Fibroblast of lung (primary cell): ENCODE results near the gene ZNF76. TPM values are rescaled to one million over a fixed set of nuclear protein-coding genes. Genes with fewer than 3 reads are reported as not detected.

Experiments used
- DNase-seq, 2 donors: peaks; one replicate each; pipeline versions ENCODE4 v3.0.0 to v3.0.0-alpha.2; 2010; ENCODE audit warnings: low read depth in 2 of 2
- H2AFZ ChIP-seq: 2 replicates; pipeline ENCODE4 v1.5.1; 2012; ENCODE audit warnings: low read length, control low read depth, inconsistent platforms
- H3K27ac ChIP-seq: 2 replicates; pipeline ENCODE4 v1.5.1; 2011; ENCODE audit warnings: low read length, control low read depth; ENCODE audit not compliant: insufficient read depth
- H3K27me3 ChIP-seq: 2 replicates; pipeline ENCODE4 v1.5.1; 2011; ENCODE audit warnings: mild to moderate bottlenecking, low read length; ENCODE audit not compliant: control insufficient read depth, insufficient read depth
- H3K36me3 ChIP-seq: 2 replicates; pipeline ENCODE4 v1.5.1; 2011; ENCODE audit warnings: low read length; ENCODE audit not compliant: control insufficient read depth, insufficient read depth
- H3K4me1 ChIP-seq: 2 replicates; pipeline ENCODE4 v1.5.1; 2011; ENCODE audit warnings: low read length; ENCODE audit not compliant: control insufficient read depth, insufficient read depth; ENCODE audit errors: extremely low read depth
- H3K4me2 ChIP-seq: 2 replicates; pipeline ENCODE4 v1.5.1; 2011; ENCODE audit warnings: low read length, control low read depth; ENCODE audit not compliant: insufficient read depth; ENCODE audit errors: extremely low read depth
- H3K4me3 ChIP-seq, 4 experiments: fragments of 200-600 bp in 1 of 4; sonication (generic) in 1 of 4; replicated peaks in 1 of 4; 2 replicates each; pipeline ENCODE4 v1.5.1; 2011 to 2016; ENCODE audit warnings: low read length in 4 of 4, low read depth in 3 of 4, mild to moderate bottlenecking in 3 of 4, control low read depth in 2 of 4, inconsistent platforms in 1 of 4, mixed read lengths in 1 of 4; ENCODE audit not compliant: insufficient read depth in 1 of 4; ENCODE audit errors: control extremely low read depth in 1 of 4
- H3K79me2 ChIP-seq: 2 replicates; pipeline ENCODE4 v1.5.1; 2012; ENCODE audit warnings: mild to moderate bottlenecking, low read length, inconsistent platforms; ENCODE audit not compliant: control insufficient read depth, insufficient read depth
- H3K9ac ChIP-seq: 2 replicates; pipeline ENCODE4 v1.5.1; 2011; ENCODE audit warnings: mild to moderate bottlenecking, low read length, control low read depth; ENCODE audit not compliant: insufficient read depth
- H3K9me3 ChIP-seq: 2 replicates; pipeline ENCODE4 v1.5.1; 2012; ENCODE audit warnings: low read depth, low read length; ENCODE audit not compliant: control insufficient read depth, insufficient read depth
- H4K20me1 ChIP-seq: 2 replicates; pipeline ENCODE4 v1.5.1; 2011; ENCODE audit warnings: low read length; ENCODE audit not compliant: control insufficient read depth, insufficient read depth; ENCODE audit errors: extremely low read depth
- EZH2 ChIP-seq: IDR thresholded peaks from 2 replicates; pipeline ENCODE4 v1.5.1; 2012; ENCODE audit warnings: low read length, control low read depth, mild to moderate bottlenecking; ENCODE audit errors: missing control alignments
- polyA plus RNA-seq, 2 donors: library from polyadenylated mRNA; depleted of rRNA in 1 of 2; stranded (reverse) in 1 of 2; unstranded in 1 of 2; fragments of >200 nt; gene quantifications; 2 replicates each; pipeline ENCODE4 v1.2.1, GENCODE V29; 2011 to 2012; ENCODE audit warnings: missing spikeins in 1 of 2
- total RNA-seq: library from RNA; depleted of rRNA; stranded (reverse); fragments of >200 nt; gene quantifications from 2 replicates; pipeline ENCODE4 v1.2.1, GENCODE V29; 2014
- TF ChIP-seq, protein P1 (sequence below), 2 donors: IDR thresholded peaks in 1 of 2; conservative IDR thresholded peaks in 1 of 2; 1 replicate in 1 of 2; 2 replicates in 1 of 2; pipeline ENCODE4 v1.5.1; 2011 to 2012; ENCODE audit warnings: low read length in 2 of 2, control low read depth in 1 of 2, inconsistent platforms in 1 of 2, low read depth in 1 of 2, mild to moderate bottlenecking in 1 of 2

Gene ZNF76
- total and polyA plus RNA-seq, 2 donors (not counting 1 experiment from before 2014, with no cell fraction given): 9.6 to 19.5 TPM

DNA sequence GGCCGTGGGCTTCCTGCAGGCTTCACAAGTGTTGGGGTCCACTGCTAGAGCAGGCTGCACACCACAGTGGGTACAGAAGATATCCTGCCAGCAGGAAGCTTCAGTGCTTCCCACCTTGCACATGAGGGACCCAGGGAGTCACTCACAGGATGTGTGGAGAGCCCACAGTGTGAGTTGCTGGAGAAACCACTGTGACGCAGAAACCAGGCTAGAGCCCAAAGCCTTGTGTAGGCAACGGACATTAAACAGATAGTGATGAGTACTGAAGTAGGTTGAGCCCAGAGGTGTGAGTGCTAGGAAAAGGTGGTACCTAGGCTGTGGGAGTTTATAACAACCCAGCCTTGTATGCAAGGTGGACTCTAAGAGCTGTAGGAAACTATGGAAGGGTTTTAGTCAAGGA is 19.2 kb downstream of the ZNF76 start:
- no peak for DNase-seq
- Histone ChIP-seq H3K27me3 (no peaks in the 10 kb centered on the region), H4K20me1 (no peaks in the 10 kb centered on the region), H3K36me3 (no peaks in the 10 kb centered on the region), H3K4me3 (no peak overlapping the region), H3K4me2 (no peak overlapping the region), H3K9ac (no peak overlapping the region), H3K79me2 (no peaks in the 10 kb centered on the region), H3K4me1 (peaks cover 8% of the 10 kb centered on the region), H3K27ac (no peak overlapping the region), H3K9me3 (no peaks in the 10 kb centered on the region), H2AFZ (no peak overlapping the region)
- TF ChIP-seq, protein P1, sequence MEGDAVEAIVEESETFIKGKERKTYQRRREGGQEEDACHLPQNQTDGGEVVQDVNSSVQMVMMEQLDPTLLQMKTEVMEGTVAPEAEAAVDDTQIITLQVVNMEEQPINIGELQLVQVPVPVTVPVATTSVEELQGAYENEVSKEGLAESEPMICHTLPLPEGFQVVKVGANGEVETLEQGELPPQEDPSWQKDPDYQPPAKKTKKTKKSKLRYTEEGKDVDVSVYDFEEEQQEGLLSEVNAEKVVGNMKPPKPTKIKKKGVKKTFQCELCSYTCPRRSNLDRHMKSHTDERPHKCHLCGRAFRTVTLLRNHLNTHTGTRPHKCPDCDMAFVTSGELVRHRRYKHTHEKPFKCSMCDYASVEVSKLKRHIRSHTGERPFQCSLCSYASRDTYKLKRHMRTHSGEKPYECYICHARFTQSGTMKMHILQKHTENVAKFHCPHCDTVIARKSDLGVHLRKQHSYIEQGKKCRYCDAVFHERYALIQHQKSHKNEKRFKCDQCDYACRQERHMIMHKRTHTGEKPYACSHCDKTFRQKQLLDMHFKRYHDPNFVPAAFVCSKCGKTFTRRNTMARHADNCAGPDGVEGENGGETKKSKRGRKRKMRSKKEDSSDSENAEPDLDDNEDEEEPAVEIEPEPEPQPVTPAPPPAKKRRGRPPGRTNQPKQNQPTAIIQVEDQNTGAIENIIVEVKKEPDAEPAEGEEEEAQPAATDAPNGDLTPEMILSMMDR (conservative IDR thresholded peaks at IDR 0.05 in 1 of 2, IDR thresholded peaks at IDR 0.05 in 1 of 2; ENCODE audit: low read depth in 1 of 2, low read length in 2 of 2): no peak
- no peak for TF ChIP-seq EZH2

DNA sequence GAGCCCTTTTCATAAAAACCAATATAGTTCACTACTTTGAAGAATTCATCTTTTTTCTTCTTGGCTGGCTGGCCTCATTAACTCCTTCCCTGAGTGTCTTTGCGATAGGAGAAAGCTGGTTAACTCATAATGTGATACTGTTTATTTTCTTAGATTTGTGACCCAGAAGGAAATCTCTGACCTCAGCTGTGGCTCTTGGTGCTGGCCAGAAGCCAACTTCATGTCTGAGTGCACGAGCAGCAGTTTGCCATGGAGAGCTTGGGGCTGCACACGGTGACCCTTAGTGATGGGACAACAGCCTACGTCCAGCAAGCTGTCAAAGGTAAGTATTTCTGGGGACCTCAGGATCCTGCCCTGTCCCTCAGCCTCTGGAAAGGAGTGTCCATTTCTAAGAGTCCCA is 21.4 kb downstream of the ZNF76 start:
- Histone ChIP-seq H3K4me1 (no peaks in the 10 kb centered on the region), H4K20me1 (no peaks in the 10 kb centered on the region), H2AFZ (no peak overlapping the region), H3K79me2 (no peaks in the 10 kb centered on the region), H3K36me3 (peaks cover 1% of the 10 kb centered on the region), H3K4me3 (no peak overlapping the region), H3K27me3 (no peaks in the 10 kb centered on the region), H3K9me3 (no peaks in the 10 kb centered on the region), H3K27ac (no peak overlapping the region), H3K9ac (no peak overlapping the region), H3K4me2 (no peak overlapping the region)
- DNase-seq: peak in 1 of 2 donors; percentile 12
- TF ChIP-seq, protein P1 (conservative IDR thresholded peaks at IDR 0.05 in 1 of 2, IDR thresholded peaks at IDR 0.05 in 1 of 2; ENCODE audit: low read depth in 1 of 2, low read length in 2 of 2): no peak
- TF ChIP-seq EZH2: no peak

DNA sequence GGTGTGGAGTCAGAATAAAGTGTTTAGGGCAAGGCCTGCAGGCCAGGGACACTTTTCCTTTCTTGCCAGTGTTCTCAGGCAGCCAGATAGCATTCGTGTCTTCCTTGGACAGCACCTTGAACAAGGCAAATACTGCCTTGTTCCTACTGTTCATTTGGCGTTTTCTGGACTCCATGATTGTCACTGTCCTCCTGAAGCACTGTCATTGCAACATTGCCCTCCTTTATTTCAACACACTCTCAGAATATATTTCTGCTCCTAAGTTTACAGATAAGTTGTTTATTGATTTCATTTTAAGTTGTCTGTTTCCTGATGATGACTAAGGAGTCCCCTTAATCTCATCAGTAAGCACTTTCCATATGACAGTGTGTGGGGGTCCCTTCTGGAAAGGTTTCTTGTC is 22.9 kb downstream of the ZNF76 start:
- Histone ChIP-seq H4K20me1 (no peaks in the 10 kb centered on the region), H3K4me3 (no peak overlapping the region), H2AFZ (no peak overlapping the region), H3K9ac (no peak overlapping the region), H3K27ac (no peak overlapping the region), H3K4me2 (no peak overlapping the region), H3K27me3 (no peaks in the 10 kb centered on the region), H3K36me3 (peaks cover 6% of the 10 kb centered on the region), H3K9me3 (no peaks in the 10 kb centered on the region), H3K79me2 (no peaks in the 10 kb centered on the region), H3K4me1 (no peaks in the 10 kb centered on the region)
- no peak for TF ChIP-seq EZH2
- TF ChIP-seq, protein P1 (conservative IDR thresholded peaks at IDR 0.05 in 1 of 2, IDR thresholded peaks at IDR 0.05 in 1 of 2; ENCODE audit: low read depth in 1 of 2, low read length in 2 of 2): no peak
- no peak for DNase-seq
